Upper lobe of right lung (tissue), 1 donor: ENCODE data around the gene SLCO1B3. TPM values are rescaled to one million over a fixed set of nuclear protein-coding genes. Genes with fewer than 3 reads are reported as not detected.

ENCODE experiments used
- ATAC-seq: fragments of 200-7000 bp; cut with Tn5 transposase; one replicate; pipeline ENCODE4 v1.9.1; 2020; ENCODE audit warnings: mild to moderate bottlenecking, moderate library complexity
- DNase-seq: peaks from one replicate; pipeline ENCODE4 v3.0.0-alpha.2; 2020
- H3K27ac ChIP-seq: fragments of 200-600 bp; one replicate; pipeline ENCODE4 v1.8.0; 2022
- H3K27me3 ChIP-seq: fragments of 200-600 bp; one replicate; pipeline ENCODE4 v1.8.0; 2022; ENCODE audit warnings: mild to moderate bottlenecking
- H3K36me3 ChIP-seq: fragments of 200-600 bp; one replicate; pipeline ENCODE4 v1.8.0; 2022
- H3K4me1 ChIP-seq: fragments of 200-600 bp; one replicate; pipeline ENCODE4 v1.8.0; 2022
- H3K4me3 ChIP-seq: fragments of 200-600 bp; one replicate; pipeline ENCODE4 v1.8.0; 2022; ENCODE audit warnings: mild to moderate bottlenecking
- H3K9me3 ChIP-seq: fragments of 200-600 bp; one replicate; pipeline ENCODE4 v1.8.0; 2022
- intact Hi-C: fragments of 100-400 bp; cut with DNase I; formaldehyde crosslinking; loops from one replicate; pipeline ENCODE4 v1.11.0; 2022
- total RNA-seq: library from RNA; stranded (reverse); fragmentation: NEBNext Ultra II Directional; extraction: Animal tissue kit (Norgen Biotek cat#: 25700); gene quantifications from one replicate; pipeline ENCODE4 v1.2.1, GENCODE V29; 2021
- TF ChIP-seq, protein P1 (sequence below): fragments of 200-600 bp; IDR thresholded peaks from one replicate; pipeline ENCODE4 v1.8.0; 2022; ENCODE audit warnings: antibody characterized with exemption
- donor health status: DM: no; HTN: yes; CAD: no; lungs with severe emphysema.

SLCO1B3 gene
- total RNA-seq, 1 donor from 2014 or later = not detected

DNA sequence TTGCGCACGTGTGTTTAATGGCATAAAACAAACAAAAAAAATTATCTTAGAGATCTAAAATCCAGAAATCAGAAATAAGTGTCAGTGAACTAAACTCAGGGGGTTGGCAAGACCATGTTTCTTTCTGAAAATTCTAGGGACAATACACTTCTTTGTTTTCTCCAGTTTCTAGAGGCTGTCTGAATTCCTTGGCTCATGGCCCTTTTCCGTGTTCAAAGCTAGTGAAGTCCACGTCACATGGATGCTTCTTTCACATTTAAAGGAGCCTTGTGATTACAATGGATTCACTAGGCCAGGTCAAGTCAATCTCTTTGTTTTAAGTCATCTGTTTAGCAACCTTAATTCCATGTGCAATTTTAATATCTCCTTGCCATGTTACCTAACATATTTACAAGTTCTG is 22.4 kb downstream of the SLCO1B3 start:
- no peaks in the 10 kb centered on the region for H3K27me3 ChIP-seq
- TF ChIP-seq, protein P1, sequence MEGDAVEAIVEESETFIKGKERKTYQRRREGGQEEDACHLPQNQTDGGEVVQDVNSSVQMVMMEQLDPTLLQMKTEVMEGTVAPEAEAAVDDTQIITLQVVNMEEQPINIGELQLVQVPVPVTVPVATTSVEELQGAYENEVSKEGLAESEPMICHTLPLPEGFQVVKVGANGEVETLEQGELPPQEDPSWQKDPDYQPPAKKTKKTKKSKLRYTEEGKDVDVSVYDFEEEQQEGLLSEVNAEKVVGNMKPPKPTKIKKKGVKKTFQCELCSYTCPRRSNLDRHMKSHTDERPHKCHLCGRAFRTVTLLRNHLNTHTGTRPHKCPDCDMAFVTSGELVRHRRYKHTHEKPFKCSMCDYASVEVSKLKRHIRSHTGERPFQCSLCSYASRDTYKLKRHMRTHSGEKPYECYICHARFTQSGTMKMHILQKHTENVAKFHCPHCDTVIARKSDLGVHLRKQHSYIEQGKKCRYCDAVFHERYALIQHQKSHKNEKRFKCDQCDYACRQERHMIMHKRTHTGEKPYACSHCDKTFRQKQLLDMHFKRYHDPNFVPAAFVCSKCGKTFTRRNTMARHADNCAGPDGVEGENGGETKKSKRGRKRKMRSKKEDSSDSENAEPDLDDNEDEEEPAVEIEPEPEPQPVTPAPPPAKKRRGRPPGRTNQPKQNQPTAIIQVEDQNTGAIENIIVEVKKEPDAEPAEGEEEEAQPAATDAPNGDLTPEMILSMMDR = no peak
- H3K9me3 ChIP-seq = no peaks in the 10 kb centered on the region
- no peaks in the 10 kb centered on the region for H3K4me1 ChIP-seq
- ATAC-seq = no peak
- no peak for DNase-seq
- intact Hi-C loops = no loop called here
- no peak overlapping the region for H3K4me3 ChIP-seq
- H3K36me3 ChIP-seq = no peaks in the 10 kb centered on the region
- no peak overlapping the region for H3K27ac ChIP-seq

DNA sequence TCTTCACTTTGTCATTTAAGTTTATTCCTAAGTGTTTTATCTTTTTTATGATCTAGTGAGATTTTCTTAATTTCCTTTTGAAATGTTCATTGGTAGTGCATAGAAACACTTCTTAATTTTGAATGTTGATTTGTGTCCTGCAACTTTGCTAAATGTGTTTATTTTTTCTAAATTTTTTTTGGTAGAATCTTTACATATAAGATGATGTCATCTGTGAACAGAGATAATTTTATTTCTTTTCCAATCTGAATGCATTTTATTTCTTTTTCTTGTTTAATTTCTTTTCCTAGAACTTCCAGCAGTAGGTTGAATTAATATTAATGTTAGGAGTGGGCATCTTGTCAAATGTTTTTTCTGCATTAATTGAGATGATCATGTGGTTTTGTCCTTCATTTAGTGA is 42.1 kb downstream of the SLCO1B3 start:
- TF ChIP-seq, protein P1 = no peak
- Histone ChIP-seq H3K4me1 (no peaks in the 10 kb centered on the region), H3K9me3 (no peaks in the 10 kb centered on the region), H3K27me3 (no peaks in the 10 kb centered on the region), H3K4me3 (no peak overlapping the region), H3K36me3 (no peaks in the 10 kb centered on the region), H3K27ac (no peak overlapping the region)
- ATAC-seq (no peak), DNase-seq (no peak)
- intact Hi-C loops = no loop called here

DNA sequence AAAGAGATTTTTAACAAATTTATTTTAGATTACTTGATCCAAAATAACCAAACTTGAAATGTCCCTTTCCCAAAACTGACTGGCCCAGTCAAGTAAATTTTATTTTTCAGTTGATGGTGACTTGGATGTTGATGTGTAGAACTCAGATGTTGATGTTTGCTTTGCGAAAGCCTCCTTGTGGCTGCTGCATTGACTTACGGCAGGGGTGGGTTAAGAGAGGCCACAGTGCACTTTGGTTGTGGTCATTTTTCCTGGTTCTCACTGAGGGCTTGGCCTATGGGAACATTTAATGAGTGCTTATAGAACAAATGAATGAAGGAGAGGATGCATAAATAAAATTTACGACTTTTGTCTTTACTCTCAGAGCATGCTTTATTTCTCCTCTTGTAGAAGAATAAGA is 52.6 kb downstream of the SLCO1B3 start:
- ATAC-seq = no peak
- intact Hi-C loops = no loop called here

DNA sequence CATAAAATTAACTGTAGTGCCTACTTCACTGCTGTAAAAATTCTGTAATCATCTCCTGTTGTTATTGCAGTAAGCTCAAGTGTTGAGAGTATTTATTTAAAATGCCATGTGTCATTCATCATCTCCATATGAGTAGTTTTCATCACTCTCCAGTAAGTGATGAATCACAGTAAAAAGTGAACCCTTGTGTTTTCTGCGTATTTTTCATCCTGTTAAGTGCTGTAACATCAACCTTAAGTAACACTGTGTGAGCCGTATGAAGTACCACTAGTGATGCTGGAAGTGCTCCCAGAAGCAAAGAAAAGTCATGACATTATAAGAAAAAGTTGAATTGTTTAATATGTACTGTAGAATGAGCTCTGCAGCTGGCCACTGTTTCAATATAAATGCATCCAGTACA is 55.4 kb downstream of the SLCO1B3 start:
- ATAC-seq (peak; percentile 35), DNase-seq (no peak)
- Histone ChIP-seq H3K9me3 (no peaks in the 10 kb centered on the region), H3K27ac (no peak overlapping the region), H3K4me1 (no peaks in the 10 kb centered on the region), H3K36me3 (no peaks in the 10 kb centered on the region), H3K4me3 (no peak overlapping the region), H3K27me3 (no peaks in the 10 kb centered on the region)
- intact Hi-C loops = no loop called here
- TF ChIP-seq, protein P1 = no peak

More for the DNA sequence above, 52.6 kb downstream of the SLCO1B3 start:
- DNase-seq = no peak
- no peak overlapping the region for H3K4me3 ChIP-seq
- H3K9me3 ChIP-seq = no peaks in the 10 kb centered on the region
- H3K4me1 ChIP-seq = no peaks in the 10 kb centered on the region
- no peaks in the 10 kb centered on the region for H3K27me3 ChIP-seq
- no peak overlapping the region for H3K27ac ChIP-seq
- TF ChIP-seq, protein P1 = no peak
- H3K36me3 ChIP-seq = no peaks in the 10 kb centered on the region

DNA sequence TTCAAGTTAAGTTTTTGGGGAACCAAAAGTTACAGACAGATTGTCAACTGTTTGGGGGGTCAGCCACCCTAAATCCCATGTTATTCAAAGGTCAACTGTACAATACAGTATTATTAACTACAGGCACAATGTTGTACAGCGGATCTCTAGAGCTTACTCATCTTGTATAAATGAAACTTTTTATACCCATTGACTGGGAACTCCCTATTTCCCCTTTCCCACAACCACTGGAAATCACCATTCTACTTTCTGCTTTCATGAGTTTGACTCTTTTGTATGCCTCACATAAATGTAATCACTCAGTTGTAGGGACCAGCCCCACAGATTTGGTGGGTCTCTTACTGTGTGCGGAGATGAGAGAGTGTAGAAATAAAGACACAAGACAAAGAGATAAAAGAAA is 57.8 kb downstream of the SLCO1B3 start:
- DNase-seq = no peak
- no peak overlapping the region for H3K27ac ChIP-seq
- ATAC-seq = no peak
- intact Hi-C loops = no loop called here
- H3K27me3 ChIP-seq = no peaks in the 10 kb centered on the region
- H3K9me3 ChIP-seq = no peaks in the 10 kb centered on the region
- no peak overlapping the region for H3K4me3 ChIP-seq
- H3K4me1 ChIP-seq = no peaks in the 10 kb centered on the region
- no peaks in the 10 kb centered on the region for H3K36me3 ChIP-seq
- TF ChIP-seq, protein P1 = no peak

DNA sequence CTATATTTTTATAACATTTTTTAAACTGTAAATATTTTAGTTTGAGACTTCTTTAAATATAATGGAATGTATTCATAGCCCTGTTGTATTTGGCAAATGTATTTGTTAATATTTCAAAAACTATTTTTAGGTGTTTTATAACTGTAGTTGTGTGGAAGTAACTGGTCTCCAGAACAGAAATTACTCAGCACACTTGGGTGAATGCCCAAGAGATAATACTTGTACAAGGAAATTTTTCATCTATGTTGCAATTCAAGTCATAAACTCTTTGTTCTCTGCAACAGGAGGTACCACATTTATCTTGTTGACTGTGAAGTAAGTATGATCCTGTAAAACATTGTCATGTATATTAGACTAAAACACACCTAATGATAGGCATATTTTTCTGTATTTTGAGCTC is 72.8 kb downstream of the SLCO1B3 start:
- ATAC-seq (no peak), DNase-seq (no peak)
- Histone ChIP-seq H3K36me3 (no peaks in the 10 kb centered on the region), H3K27ac (no peak overlapping the region), H3K4me3 (no peak overlapping the region), H3K27me3 (no peaks in the 10 kb centered on the region), H3K4me1 (no peaks in the 10 kb centered on the region), H3K9me3 (no peaks in the 10 kb centered on the region)
- TF ChIP-seq, protein P1 = no peak
- intact Hi-C loops = no loop called here
